Measurements from ENCODE around the gene GCLC.
"Not testable (repeated sequence)": the region's sequence is repeated elsewhere in the genome, so short reads cannot be mapped to it uniquely, and the experiment has no call there.

The GCLC gene

DNA sequence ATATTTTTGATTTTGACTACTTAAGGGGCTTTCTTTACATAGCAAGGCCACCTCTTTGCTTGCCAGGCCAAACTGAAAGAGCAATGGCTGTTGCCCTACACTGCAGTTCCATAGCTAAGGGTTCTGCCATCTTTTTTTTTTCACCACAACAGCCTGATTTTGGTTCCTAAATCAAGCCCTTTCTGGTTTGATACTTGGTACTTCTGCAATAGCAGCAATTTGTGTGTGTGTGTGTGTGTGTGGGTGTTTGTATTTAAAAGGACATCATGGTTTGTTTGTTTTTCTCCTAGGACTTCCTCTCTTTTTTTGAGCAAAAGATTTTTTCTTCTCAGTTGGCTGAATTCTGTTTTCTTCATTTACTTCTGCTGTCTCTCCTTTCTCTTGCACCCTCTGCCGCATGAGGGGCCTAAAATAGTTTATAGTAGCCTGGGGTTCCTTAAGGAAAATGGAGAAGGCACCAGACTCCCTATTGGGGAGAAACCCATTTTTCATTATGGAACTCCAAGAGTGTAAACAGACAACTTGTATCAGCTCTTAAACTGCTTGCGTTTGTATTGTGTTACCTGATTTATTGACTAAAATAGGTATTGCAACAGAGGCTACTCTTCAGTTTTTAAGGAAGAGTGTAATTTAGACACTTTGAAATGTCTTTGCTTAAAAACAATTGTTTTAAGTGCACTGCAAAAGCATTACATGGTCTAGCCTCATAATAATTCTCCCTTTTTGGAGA, 12.2 kb upstream of the GCLC start:
- DNase-seq = no peak

DNA sequence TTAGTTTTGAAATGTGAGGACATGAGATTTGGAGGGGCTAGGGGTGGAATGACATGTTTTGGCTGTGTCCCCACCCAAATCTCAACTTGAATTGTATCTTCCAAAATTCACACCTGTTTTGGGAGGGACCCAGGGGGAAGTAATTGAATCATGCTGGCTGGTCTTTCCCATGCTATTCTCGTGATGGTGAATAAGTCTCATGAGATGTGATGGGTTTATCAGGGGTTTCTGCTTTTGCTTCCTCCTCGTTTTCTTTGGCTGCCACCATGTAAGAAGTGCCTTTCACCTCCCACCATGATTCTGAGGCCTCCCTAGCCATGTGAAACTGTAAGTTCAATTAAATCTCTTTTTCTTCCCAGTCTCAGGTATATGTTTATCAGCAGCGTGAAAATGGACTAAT, 8.7 kb upstream of the GCLC start:
- not testable (repeated sequence) for DNase-seq

DNA sequence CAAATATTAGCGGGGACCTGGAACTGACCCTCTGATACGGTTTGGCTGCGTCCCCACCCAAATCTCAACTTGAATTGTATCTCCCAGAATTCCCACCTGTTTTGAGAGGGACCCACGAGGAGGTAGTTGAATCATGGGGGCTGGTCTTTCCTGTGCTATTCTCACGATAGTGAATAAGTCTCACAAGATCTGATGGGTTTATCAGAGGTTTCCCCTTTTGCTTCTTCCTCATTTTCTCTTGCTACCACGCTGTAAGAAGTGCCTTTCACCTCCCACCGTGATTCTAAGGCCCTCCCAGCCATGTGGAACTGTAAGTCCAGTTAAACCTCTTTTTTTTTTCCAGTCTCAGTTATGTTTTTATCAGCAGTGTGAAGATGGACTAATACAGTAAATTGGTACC, 6.8 kb upstream of the GCLC start:
- DNase-seq = not testable (repeated sequence)

GRCh38 chr6:53547811-53548496, 3.1 kb upstream of the GCLC start:
- peak; percentile 82 to 87 for DNase-seq

- DNase-seq = no peak
Measured at GRCh38 chr6:53547166-53547810, 2.4 kb upstream of the GCLC start.

GRCh38 chr6:53546281-53546680, 1.4 kb upstream of the GCLC start:
- no peak for DNase-seq

DNA sequence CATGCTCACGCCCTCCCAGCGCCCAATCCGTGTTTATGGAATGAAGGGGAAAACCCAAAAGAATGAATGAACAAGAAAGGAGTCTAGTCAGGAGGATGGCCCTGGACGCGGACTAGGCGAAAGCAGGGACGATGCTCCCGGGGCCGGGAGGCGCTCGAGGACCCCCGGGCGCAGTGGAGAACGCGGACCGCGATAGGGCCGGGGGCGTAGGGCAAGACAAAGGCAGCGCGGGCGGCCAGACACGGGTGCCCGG, 758 bp downstream of the GCLC start:
- DNase-seq = no peak

- DNase-seq = no peak
Measured at GRCh38 chr6:53543359-53544216, 1.3 kb downstream of the GCLC start.

DNA sequence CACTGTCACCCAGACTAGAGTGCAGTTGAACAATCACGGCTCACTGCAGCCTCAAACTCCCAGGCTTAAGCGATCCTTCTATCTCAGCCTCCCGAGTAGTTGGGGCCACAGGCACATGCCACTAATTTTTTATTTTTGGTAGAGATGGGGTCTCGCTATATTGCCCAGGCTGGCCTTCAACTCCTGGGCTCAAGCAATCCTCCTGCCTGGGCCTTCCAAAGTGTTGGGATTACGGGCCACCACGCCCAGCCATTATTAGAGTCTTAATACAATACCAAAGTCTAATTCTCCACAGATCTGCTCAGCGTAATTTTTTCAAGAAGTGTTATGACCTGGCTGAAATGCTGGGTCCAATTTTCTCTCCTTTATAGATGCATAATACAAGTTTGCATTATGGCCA, 3.0 kb downstream of the GCLC start:
- no peak for DNase-seq

- DNase-seq = no peak
Measured at GRCh38 chr6:53540129-53540692, 4.7 kb downstream of the GCLC start.

GRCh38 chr6:53539561-53539960, 5.3 kb downstream of the GCLC start:
- DNase-seq = no peak

- DNase-seq = no peak
Measured at GRCh38 chr6:53536561-53536960, 8.3 kb downstream of the GCLC start.

DNA sequence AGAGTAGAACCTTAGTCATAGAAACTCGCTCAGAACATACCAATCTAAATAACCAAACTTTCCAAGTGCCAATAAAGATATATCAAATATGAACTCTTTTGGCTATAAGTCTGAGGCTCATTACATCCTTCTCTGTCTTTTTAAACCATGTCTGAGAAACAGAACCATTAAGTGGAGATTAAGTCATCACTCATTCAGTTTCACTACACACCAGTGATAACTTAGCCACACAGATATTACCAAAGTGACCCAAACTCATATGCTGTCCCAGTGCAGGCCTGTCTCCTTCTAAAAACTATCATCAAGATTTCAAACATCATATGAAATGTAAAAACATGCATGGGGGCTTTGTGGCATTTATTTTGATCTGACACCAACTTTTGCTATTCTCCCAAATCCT, 12.0 kb downstream of the GCLC start:
- DNase-seq = no peak

DNA sequence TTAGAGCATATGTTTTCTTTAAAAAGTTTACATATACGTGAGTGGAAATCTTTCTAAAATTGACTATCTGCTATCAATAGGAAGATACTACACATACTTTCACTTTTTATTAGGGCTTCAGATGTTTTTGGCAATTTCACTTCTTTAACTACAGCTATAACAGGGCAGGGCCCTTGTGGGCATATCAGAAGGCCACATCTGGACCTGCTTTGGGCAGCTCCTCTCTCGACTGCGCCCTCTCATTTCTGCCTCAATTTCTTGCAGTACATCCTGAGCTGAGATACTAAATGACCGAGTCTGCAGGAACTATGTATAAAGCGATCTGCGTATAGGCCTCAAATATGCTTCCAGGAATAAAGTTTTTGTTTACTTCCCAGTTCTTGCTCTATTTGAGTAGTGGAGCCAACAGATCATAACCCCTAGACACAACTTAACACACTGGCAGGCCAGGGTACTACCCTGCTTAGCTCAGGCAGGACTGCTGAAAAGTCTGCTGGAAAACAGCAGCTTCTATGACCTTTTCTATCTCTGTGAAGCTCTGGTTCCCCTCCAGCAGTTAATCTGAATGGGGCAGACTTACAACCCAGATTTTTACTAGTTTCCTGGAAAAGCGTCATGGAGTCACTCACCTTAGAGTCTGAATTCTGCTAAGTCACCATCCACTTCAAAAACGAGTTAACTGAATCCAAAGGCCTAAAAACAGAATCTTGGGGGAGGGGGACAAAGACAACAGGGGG, 12.7 kb downstream of the GCLC start:
- DNase-seq = no peak

DNA sequence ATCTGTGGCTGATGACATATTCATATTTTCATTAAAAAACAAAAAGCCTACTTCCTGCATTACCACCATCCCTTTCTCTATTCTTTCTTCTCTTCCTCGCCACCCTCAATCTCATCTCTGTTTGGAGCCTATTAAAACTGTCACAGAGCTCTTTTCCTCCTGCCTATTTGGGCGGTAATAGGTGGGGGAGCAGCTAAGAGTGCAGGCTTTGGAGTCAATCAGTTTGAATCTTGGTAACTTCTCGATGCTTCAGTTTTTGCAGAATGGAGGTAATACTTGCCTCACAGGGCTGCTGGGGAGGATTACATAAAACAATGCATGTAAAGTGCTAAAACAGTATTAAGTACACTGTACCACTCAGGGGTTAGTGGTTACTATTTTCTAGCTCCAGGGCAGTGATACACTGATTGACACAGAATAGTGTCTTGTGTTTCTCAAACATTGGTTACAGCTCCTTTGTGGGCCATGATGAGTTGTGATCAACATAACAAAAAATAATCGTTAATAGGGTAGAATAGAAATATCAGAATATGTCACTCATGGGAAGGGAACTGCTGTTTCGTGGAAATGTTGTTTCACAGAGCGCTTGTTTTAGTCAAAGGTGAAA, 14.0 kb downstream of the GCLC start:
- DNase-seq = no peak

GRCh38 chr6:53530346-53530745, 14.6 kb downstream of the GCLC start:
- no peak for DNase-seq

DNA sequence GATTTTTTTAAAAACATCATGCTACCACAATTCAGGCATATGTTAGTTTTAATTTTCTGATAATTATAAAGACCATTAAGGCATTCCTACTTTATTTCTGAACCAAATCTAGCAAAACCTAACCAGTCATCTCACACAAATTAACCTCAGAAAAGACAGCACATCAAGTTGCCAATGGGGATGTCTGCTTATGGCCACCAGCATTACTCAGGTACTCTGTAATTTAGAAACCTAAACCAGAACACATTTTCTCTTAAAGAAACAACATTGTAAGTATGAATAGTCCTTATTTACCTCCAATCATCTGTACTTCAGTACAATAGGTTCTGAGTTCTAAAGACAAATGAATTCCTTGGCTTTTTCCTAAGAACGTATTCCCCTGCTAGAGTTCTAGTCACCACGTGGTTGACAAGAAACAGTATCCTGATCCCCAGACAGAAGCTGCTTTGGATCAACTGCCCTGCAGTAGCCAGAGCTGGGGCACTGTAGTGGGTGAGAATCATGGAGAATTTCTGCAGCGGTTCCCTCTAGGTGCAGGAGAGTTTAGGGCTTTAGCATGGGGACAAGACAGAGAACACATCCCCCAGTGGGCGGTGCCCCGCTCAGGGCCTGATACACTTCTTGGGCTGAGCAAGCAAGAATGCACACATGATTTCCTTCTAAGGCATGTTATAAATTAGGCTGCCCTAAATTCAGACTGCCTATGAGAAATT, 15.4 kb downstream of the GCLC start:
- DNase-seq = no peak

DNA sequence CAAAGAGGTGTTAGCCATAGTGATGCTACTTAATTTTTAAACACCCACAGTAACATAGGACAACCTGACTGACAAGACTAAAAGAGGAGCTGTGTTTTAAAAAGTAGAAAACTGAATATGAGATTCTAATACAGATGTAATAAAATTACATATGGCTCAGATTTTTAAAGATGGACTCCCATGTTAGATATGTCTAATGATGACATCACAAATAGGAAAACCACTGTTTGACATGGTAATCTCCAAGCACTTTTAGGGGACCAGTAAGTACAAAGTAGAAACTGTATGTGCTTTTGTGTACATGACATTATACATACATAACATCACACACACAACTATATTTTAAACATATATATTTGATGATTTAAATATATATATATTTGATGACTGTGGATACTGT, 16.8 kb downstream of the GCLC start:
- no peak for DNase-seq

DNA sequence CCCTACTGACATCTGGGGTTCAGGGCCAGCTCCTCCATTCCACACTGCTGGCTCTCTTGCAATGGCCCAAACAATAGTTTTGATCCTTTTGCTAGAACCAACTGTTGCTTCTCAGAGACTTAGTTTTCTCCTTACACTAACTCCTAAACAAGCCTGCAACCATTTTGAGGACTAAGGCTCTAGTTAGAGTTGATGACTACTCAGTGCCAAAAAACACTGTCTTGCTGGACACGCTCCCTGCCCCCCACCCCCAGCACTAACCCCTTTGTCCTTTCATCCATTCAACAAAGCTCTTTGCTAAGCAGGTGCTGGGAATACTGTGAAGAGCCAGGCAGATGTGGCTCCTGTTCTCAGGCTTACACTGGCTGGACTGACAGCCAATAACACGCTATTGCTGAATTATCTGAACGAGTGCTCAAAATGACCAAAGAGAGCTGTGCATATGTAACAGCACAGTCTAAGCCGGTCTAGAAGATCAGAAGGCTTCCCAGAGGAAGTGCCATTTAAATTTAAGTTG, 17.6 kb downstream of the GCLC start:
- no peak for DNase-seq

GRCh38 chr6:53526000-53526399, 18.9 kb downstream of the GCLC start:
- no peak for DNase-seq

GRCh38 chr6:53524455-53524815, 20.5 kb downstream of the GCLC start:
- no peak for DNase-seq
